SK-N-MC (cell line): ENCODE results near the gene PEDS1.

Experiments
- EZH2 ChIP-seq: fragments of 200-600 bp; sonication (generic); IDR thresholded peaks from one replicate; pipeline ENCODE4 v1.6.1; 2017; ENCODE audit warnings: antibody characterized with exemption
- POLR2AphosphoS5 ChIP-seq: IDR thresholded peaks from 2 replicates; pipeline ENCODE4 v1.6.1; 2012; ENCODE audit warnings: mild to moderate bottlenecking, low read depth, low read length, borderline replicate concordance

GRCh38 chr20:50142812-50143211 lies 10.7 kb downstream of the PEDS1 start:
- no peak for TF ChIP-seq EZH2
- TF ChIP-seq POLR2AphosphoS5 = no peak
